HUES48 (cell line): ENCODE results near the gene RASSF7.

Source experiments
- H3K27ac ChIP-seq: one replicate; pipeline ENCODE4 v1.7.0; 2013; ENCODE audit warnings: low read depth, low read length, inconsistent platforms
- H3K27me3 ChIP-seq: 2 replicates; pipeline ENCODE4 v1.6.1; 2013; ENCODE audit warnings: mild to moderate bottlenecking, low read length; ENCODE audit not compliant: control insufficient read depth, insufficient read depth
- H3K36me3 ChIP-seq: 2 replicates; pipeline ENCODE4 v1.6.1; 2013; ENCODE audit warnings: low read length; ENCODE audit not compliant: control insufficient read depth, insufficient read depth
- H3K4me1 ChIP-seq: 2 replicates; pipeline ENCODE4 v1.6.1; 2013; ENCODE audit warnings: mild to moderate bottlenecking, low read length; ENCODE audit not compliant: control insufficient read depth, insufficient read depth
- H3K4me3 ChIP-seq: 2 replicates; pipeline ENCODE4 v1.5.1; 2013; ENCODE audit warnings: mild to moderate bottlenecking, low read depth, low read length
- H3K9ac ChIP-seq: 2 replicates; pipeline ENCODE4 v1.6.1; 2013; ENCODE audit warnings: mild to moderate bottlenecking, low read depth, low read length, moderate library complexity
- H3K9me3 ChIP-seq: 2 replicates; pipeline ENCODE4 v1.6.1; 2013; ENCODE audit warnings: low read length; ENCODE audit not compliant: control insufficient read depth, insufficient read depth

RASSF7 gene

DNA sequence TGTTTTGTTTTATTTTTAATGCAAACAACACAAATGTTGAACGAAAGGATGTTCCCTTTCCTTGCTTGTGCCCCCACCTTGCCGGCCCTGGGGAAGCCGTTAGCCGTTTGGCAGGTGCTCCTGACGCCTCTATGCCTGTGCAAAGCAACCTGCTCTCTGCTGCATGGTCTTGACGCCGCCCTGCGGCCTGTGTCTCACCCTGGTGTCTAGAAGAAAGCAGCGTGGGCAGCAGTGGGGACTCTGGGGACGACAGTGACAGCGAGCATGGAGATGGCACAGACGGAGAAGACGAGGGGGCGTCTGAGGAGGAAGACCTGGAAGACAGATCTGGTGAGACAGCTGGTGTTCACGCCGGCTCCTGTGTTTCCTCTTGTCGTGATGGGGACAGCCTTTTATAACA is 21.0 kb downstream of the RASSF7 start:
- H3K27me3 ChIP-seq: no peaks in the 10 kb centered on the region
- no peaks in the 10 kb centered on the region for H3K9me3 ChIP-seq
- H3K27ac ChIP-seq: no peak overlapping the region
- no peak overlapping the region for H3K9ac ChIP-seq
- H3K36me3 ChIP-seq: peaks cover 43% of the 10 kb centered on the region
- peaks cover 7% of the 10 kb centered on the region for H3K4me1 ChIP-seq
- no peak overlapping the region for H3K4me3 ChIP-seq

DNA sequence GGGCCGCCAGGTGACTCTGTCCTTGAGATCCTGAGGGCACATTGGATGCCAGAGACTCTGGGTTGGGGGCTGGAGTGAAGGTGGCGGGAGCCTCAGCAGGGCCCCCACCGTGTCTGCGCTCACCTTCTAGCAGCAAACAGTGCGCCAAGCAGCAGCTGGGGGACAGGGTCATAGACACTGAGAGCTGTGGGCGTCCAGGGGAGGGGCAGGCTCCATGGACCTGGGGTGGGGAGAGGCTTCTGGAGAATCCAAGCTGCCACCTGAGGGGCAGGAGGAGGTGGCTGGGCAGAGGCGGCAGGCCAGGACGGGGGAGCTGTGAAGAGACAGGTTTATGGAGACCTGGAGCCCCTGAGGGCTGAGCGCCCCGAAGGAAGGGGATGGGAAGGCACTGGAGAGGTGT is 23.5 kb downstream of the RASSF7 start:
- H3K27ac ChIP-seq: no peak overlapping the region
- H3K9me3 ChIP-seq: no peaks in the 10 kb centered on the region
- H3K9ac ChIP-seq: no peak overlapping the region
- H3K27me3 ChIP-seq: no peaks in the 10 kb centered on the region
- peaks cover 64% of the 10 kb centered on the region for H3K36me3 ChIP-seq
- no peaks in the 10 kb centered on the region for H3K4me1 ChIP-seq
- no peak overlapping the region for H3K4me3 ChIP-seq

DNA sequence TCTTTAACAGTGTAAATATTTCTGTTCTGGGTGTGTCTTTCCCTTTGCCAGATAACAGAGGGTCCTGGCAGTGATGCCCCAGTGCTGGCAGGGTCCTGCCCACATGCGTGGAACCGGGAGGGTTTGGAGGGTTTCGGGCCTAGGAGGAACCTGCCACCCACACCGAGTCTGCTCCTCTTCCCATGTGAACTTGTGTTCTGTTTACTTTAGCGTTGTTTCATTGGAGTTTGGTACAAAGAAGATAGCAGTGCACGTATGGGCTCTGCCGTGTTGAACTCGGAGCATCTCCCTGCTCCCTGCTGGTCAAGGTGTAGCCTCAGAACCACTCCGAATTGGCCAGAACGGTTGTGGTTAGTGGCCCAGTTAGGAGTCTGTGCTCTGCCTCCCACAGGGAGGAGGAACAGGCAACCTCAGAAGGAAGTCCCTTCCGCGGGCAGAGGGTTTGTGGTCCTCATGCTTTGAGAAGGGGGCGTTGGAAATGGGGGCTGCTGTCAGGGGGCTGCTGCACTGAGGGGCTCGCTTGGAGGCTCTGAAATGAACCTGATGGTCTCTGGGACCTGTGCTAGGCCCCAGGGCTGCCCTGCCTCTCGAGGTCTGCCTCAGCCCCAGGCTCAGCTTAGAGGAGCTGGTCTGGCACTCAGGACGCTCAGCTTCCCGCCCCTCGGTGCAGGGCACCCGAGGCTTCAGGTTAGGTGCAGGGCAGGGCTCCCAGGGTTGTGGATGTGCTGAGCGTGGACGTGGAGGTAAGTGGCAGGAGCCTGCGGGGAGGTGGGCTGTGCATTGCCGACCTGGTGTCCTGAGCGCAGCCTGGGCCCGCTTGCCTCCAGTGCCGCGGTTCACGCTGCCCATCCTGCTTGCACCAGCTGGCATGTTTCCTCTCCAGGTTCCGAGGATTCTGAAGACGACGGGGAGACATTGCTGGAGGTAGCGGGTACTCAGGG is 25.9 kb downstream of the RASSF7 start:
- peaks cover 78% of the 10 kb centered on the region for H3K36me3 ChIP-seq
- H3K9ac ChIP-seq: no peak overlapping the region
- H3K4me3 ChIP-seq: no peak overlapping the region
- H3K9me3 ChIP-seq: no peaks in the 10 kb centered on the region
- no peak overlapping the region for H3K27ac ChIP-seq
- no peaks in the 10 kb centered on the region for H3K4me1 ChIP-seq
- no peaks in the 10 kb centered on the region for H3K27me3 ChIP-seq

- Histone ChIP-seq H3K36me3 (peaks cover 77% of the 10 kb centered on the region), H3K27me3 (no peaks in the 10 kb centered on the region), H3K9me3 (no peaks in the 10 kb centered on the region), H3K27ac (no peak overlapping the region), H3K4me3 (no peak overlapping the region), H3K4me1 (no peaks in the 10 kb centered on the region), H3K9ac (no peak overlapping the region)
Measured at GRCh38 chr11:587546-587945, 26.8 kb downstream of the RASSF7 start.

DNA sequence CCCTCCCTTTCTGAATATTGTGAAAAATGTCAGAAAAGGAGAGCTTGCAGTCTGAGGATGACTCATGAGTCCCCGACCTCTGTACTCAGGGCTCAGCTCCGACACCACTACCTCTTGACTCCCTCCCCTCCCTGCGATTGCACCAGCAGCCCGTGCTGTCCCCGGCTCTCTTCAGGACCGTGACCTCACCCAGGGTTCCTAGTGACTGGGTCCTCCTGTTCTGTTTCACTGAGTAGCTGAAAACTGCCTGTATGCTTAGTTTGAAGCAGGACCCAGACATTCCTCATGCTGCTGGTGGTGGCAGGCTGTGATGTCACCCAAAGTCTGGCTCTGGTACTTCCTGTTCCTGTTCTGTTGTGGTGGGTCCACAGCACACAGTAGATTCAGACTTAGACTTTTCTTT is 27.2 kb downstream of the RASSF7 start:
- Histone ChIP-seq H3K9me3 (no peaks in the 10 kb centered on the region), H3K27me3 (no peaks in the 10 kb centered on the region), H3K9ac (no peak overlapping the region), H3K4me1 (no peaks in the 10 kb centered on the region), H3K27ac (no peak overlapping the region), H3K36me3 (peaks cover 79% of the 10 kb centered on the region), H3K4me3 (no peak overlapping the region)

- Histone ChIP-seq H3K36me3 (peaks cover 83% of the 10 kb centered on the region), H3K27ac (no peak overlapping the region), H3K9ac (no peak overlapping the region), H3K9me3 (no peaks in the 10 kb centered on the region), H3K4me3 (no peak overlapping the region), H3K4me1 (no peaks in the 10 kb centered on the region), H3K27me3 (no peaks in the 10 kb centered on the region)
Measured at GRCh38 chr11:589798-590197, 29.0 kb downstream of the RASSF7 start.

GRCh38 chr11:590997-591396 is 30.2 kb downstream of the RASSF7 start:
- H3K4me3 ChIP-seq: no peak overlapping the region
- H3K27ac ChIP-seq: no peak overlapping the region
- H3K36me3 ChIP-seq: peaks cover 95% of the 10 kb centered on the region
- H3K4me1 ChIP-seq: no peaks in the 10 kb centered on the region
- H3K9me3 ChIP-seq: no peaks in the 10 kb centered on the region
- no peak overlapping the region for H3K9ac ChIP-seq
- no peaks in the 10 kb centered on the region for H3K27me3 ChIP-seq

DNA sequence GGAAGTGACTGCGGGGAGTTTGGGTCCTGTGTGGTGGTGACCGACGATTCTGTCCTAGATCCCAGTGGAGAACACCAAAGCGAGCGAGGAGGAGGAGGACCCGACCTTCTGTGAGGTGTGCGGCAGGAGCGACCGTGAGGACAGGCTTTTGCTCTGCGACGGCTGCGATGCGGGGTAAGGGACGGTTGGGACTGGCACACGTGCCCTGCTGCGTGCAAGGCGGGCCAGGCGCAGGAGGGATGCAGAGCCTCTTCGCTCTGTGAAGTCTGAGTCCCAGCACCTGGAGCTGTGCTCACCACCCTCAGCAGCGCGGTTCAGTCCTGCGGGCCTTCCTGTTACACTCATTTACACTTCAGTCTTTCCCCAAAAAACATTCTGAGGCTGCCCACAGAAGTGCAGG is 31.7 kb downstream of the RASSF7 start:
- Histone ChIP-seq H3K4me1 (no peaks in the 10 kb centered on the region), H3K36me3 (peaks cover 93% of the 10 kb centered on the region), H3K27ac (no peak overlapping the region), H3K9me3 (no peaks in the 10 kb centered on the region), H3K9ac (no peak overlapping the region), H3K27me3 (no peaks in the 10 kb centered on the region), H3K4me3 (no peak overlapping the region)

DNA sequence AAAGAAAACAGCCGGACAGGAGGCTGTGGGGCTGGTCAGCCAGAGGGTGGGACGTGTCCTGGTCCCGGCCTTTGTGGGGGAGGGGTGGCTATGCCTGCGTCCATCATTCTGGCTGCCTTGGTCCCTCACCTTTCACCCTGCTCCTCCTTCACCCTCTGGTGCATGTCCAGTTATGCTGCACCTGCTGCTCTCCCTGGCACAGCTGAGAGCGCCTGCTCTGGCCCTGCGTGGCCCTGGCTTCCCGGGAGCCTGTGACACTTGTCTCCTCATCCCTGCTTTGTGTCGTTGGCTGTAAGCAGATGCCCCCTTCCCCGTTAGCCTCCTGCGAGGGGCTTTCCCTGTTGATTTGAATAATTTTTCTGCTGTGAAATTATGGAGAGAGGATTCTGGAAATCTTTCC is 32.1 kb downstream of the RASSF7 start:
- Histone ChIP-seq H3K4me1 (no peaks in the 10 kb centered on the region), H3K27me3 (no peaks in the 10 kb centered on the region), H3K27ac (no peak overlapping the region), H3K36me3 (peaks cover 93% of the 10 kb centered on the region), H3K9ac (no peak overlapping the region), H3K4me3 (no peak overlapping the region), H3K9me3 (no peaks in the 10 kb centered on the region)

- Histone ChIP-seq H3K36me3 (peaks cover 94% of the 10 kb centered on the region), H3K9ac (no peak overlapping the region), H3K4me1 (no peaks in the 10 kb centered on the region), H3K27me3 (no peaks in the 10 kb centered on the region), H3K4me3 (no peak overlapping the region), H3K9me3 (no peaks in the 10 kb centered on the region), H3K27ac (no peak overlapping the region)
Measured at GRCh38 chr11:593347-593746, 32.6 kb downstream of the RASSF7 start.

DNA sequence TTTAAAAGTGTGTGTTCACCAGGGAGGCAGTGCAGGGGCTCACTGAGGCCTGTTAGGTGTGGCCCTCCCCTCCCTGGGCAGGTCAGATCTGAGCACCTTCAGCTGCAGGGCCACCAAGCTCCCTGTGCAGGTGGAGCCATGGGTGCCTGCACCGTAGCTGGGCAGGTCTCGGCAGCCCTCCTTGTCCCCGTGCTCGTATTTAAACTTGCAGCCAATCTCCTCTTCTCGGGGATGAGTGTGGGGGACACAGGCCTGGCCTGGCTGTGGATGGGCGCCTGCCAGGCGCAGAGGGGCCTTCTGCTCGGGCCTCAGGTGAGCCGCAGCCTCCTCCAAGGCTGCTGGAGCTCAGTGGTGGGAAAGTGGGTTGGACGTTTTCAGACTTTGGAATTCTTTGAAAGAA is 34.6 kb downstream of the RASSF7 start:
- Histone ChIP-seq H3K4me1 (no peaks in the 10 kb centered on the region), H3K4me3 (no peak overlapping the region), H3K27ac (no peak overlapping the region), H3K9me3 (no peaks in the 10 kb centered on the region), H3K27me3 (no peaks in the 10 kb centered on the region), H3K36me3 (peaks cover 92% of the 10 kb centered on the region), H3K9ac (no peak overlapping the region)
